ENCODE data around the gene GRWD1.

Gene GRWD1

GRCh38 chr19:48498595-48499311 is 53.0 kb downstream of the GRWD1 start:
- DNase-seq: no peak

- no peak for DNase-seq
These were observed 53.7 kb downstream of the GRWD1 start for GRCh38 chr19:48499316-48500090.

GRCh38 chr19:48500830-48501493 is 55.2 kb downstream of the GRWD1 start:
- DNase-seq: no peak

DNA sequence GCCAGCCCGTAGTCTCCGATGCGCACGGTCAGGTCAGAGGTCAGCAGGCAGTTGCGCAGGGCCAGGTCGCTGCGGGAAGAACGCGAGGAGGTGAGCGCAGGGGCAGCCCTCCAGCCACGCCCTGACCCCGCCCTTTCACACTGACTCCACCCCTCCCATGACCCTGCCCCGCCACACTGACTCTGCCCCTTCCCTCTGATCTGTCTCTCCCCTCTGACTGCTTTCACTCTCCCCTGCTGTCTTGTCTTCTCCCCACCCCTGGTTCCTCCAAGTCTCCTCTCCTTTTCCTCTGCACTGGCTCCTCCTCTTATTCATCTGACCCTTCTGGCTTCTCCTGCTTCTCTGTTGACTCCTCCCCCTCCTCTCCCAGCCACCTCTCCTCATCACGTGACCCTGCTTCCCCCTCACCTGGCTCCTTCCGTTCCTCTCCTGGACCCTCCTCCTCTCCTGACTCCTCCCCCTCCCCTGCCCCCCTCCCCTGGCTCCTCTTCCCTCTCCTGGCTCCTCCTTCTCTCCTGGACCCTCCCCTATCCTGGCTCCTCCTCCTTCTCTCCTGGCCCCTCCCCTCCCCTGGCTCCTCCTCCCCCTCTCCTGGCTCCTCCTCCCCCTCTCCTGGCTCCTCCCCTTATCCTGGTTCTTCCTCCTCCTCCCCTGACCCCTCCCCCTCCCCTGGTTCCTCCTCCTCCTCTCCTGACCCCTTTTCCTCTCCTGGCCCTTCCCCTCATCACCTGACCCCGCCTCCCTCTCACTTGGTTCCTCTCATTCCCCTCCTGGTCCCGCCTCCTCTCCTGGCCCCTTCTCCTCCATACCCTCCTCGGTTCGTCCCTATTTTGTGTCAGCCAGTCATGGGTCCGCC is 55.9 kb downstream of the GRWD1 start:
- DNase-seq: no peak

- DNase-seq: no peak
These were observed 56.7 kb downstream of the GRWD1 start for GRCh38 chr19:48502350-48503018.

DNA sequence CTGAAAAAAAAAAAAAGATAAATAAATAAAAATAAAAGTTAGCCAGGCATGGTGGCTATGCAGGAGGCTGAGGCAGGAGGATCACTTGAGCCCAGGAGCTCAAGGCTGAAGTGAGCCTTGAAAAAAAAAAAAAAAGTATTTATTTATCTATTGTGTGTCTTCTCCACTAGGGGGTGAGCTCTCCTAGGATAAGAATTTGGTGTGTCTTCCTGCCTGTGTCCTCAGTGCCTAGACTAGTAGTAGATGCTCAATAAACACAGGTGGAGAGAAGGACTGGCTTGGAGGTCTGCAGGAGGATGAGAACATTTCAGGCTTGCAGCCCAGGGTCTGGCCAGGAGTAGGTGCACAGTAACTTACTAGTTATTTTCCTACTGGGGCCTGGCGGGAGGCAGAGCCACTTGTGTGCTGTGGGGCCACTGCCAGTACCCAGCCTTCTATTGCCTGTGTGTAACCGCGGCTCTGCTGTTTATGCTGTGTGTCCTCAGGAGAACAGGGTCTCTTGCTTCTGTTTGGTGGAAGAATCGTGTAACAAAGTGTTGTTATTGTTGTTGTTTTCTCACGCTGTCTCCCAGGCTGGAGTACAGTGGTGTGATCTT is 60.5 kb downstream of the GRWD1 start:
- DNase-seq: peak; percentile 42

Data from fibroblast of skin of abdomen (primary cell).